ENCODE data around the gene ZKSCAN3. TPM values are rescaled to one million over a fixed set of nuclear protein-coding genes. Genes with fewer than 3 reads are reported as not detected.

Gene ZKSCAN3
- total RNA-seq, 1 donor from 2014 or later, result 12.3 TPM

DNA sequence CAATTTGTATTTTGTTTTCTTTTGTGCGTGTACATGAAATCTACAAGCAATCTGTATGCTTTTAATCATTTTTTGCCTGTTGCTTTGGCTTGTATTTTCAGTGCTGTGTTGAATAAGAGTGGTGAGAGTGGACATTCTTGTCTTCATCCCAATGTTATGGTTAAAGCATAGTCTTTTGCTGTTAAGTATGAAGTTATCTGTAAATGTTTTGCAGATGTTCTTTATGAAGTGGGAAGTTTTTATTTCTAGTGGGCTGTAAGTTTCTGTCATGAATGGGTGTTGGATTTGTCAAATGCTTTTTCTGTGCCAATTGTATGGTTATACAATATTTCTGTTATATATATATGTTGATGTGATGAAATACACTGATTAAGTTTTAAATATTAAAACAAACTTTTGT lies 24.2 kb downstream of the ZKSCAN3 start:
- peaks cover 6% of the 10 kb centered on the region for H3K79me2 ChIP-seq (ENCODE audit: low read depth)
- Mint-ChIP-seq H3K4me1 (no peaks in the 10 kb centered on the region), H3K27me3 (ENCODE audit: insufficient read depth, low read depth) (no peaks in the 10 kb centered on the region), H3K9me3 (peaks cover 4% of the 10 kb centered on the region), H3K4me3 (no peak overlapping the region), H3K36me3 (peaks cover 11% of the 10 kb centered on the region), H3K27ac (no peak overlapping the region)
- peaks cover 3% of the 10 kb centered on the region for H3F3A ChIP-seq (ENCODE audit: low read depth)
- no peak overlapping the region for H2AFZ ChIP-seq (replicated peaks)
- H4K20me1 ChIP-seq (ENCODE audit: low read depth), result no peaks in the 10 kb centered on the region
- no peak overlapping the region for H3K9ac ChIP-seq
- H3K27me3 ChIP-seq, result no peaks in the 10 kb centered on the region
- TF ChIP-seq EZH2 (IDR thresholded peaks at IDR 0.05), result no peak
- no peak for TF ChIP-seq CTCF (IDR thresholded peaks at IDR 0.05)
- no peak for TF ChIP-seq EZH2phosphoT487 (IDR thresholded peaks at IDR 0.05)
- DNase-seq (ENCODE audit: low spot score), result no peak
- peaks cover 7% of the 10 kb centered on the region for H3K36me3 ChIP-seq
- peaks cover 4% of the 10 kb centered on the region for H3K9me3 ChIP-seq (ENCODE audit: low read depth)
- no peak overlapping the region for H3K4me2 ChIP-seq
- no peak overlapping the region for H3K27ac ChIP-seq
- H3K4me1 ChIP-seq, result no peaks in the 10 kb centered on the region
- no peak overlapping the region for H3K4me3 ChIP-seq

DNA sequence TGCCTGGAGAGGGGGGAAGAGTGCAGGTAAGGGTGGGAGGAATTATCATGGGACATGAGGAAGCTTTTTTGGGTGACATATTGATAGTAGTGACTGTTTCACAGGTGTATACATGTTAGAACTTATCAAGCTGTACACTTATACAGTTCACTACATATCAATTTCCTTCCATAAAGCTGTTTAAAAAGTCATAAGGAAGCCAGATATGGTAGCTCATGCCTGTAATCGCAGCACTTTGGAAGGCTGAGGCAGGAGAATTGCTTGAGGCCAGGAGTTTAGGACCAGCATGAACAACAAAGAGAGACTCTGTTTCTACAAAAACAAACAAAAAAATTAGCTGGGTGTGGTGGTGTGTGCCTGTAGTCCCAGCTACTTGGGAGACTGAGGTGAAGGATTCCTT lies 28.1 kb downstream of the ZKSCAN3 start:
- Histone ChIP-seq H3K4me2 (no peak overlapping the region), H3K4me1 (peaks cover 2% of the 10 kb centered on the region), H3K4me3 (no peak overlapping the region), H3K27ac (no peak overlapping the region), H3K36me3 (peaks cover 42% of the 10 kb centered on the region), H3K27me3 (no peaks in the 10 kb centered on the region), H3K9me3 (ENCODE audit: low read depth) (peaks cover 4% of the 10 kb centered on the region), H3F3A (ENCODE audit: low read depth) (peaks cover 5% of the 10 kb centered on the region), H3K79me2 (ENCODE audit: low read depth) (peaks cover 46% of the 10 kb centered on the region), H3K9ac (no peak overlapping the region), H2AFZ (replicated peaks) (no peak overlapping the region), H4K20me1 (ENCODE audit: low read depth) (no peaks in the 10 kb centered on the region)
- Mint-ChIP-seq H3K4me3 (no peak overlapping the region), H3K4me1 (peaks cover 3% of the 10 kb centered on the region), H3K9me3 (peaks cover 7% of the 10 kb centered on the region), H3K36me3 (peaks cover 43% of the 10 kb centered on the region), H3K27ac (no peak overlapping the region), H3K27me3 (ENCODE audit: insufficient read depth, low read depth) (no peaks in the 10 kb centered on the region)
- TF ChIP-seq EZH2 (IDR thresholded peaks at IDR 0.05) (no peak), CTCF (IDR thresholded peaks at IDR 0.05) (no peak), EZH2phosphoT487 (IDR thresholded peaks at IDR 0.05) (no peak)
- no peak for DNase-seq (ENCODE audit: low spot score)

GRCh38 chr6:28378644-28379043 lies 28.9 kb downstream of the ZKSCAN3 start:
- peaks cover 7% of the 10 kb centered on the region for H3K4me1 Mint-ChIP-seq
- H3K27me3 Mint-ChIP-seq (ENCODE audit: insufficient read depth, low read depth), result no peaks in the 10 kb centered on the region

GRCh38 chr6:28380381-28380780 lies 30.6 kb downstream of the ZKSCAN3 start:
- peaks cover 11% of the 10 kb centered on the region for H4K20me1 ChIP-seq (ENCODE audit: low read depth)
- no peak for DNase-seq (ENCODE audit: low spot score)
- H3F3A ChIP-seq (ENCODE audit: low read depth), result peaks cover 28% of the 10 kb centered on the region
- Mint-ChIP-seq H3K9me3 (peaks cover 7% of the 10 kb centered on the region), H3K4me1 (peaks cover 9% of the 10 kb centered on the region), H3K27me3 (ENCODE audit: insufficient read depth, low read depth) (no peaks in the 10 kb centered on the region), H3K36me3 (peaks cover 49% of the 10 kb centered on the region), H3K27ac (no peak overlapping the region), H3K4me3 (no peak overlapping the region)
- peaks cover 42% of the 10 kb centered on the region for H3K36me3 ChIP-seq
- H3K27ac ChIP-seq, result no peak overlapping the region
- peaks cover 4% of the 10 kb centered on the region for H3K9me3 ChIP-seq (ENCODE audit: low read depth)
- H3K4me3 ChIP-seq, result no peak overlapping the region
- no peak overlapping the region for H3K9ac ChIP-seq
- H3K27me3 ChIP-seq, result no peaks in the 10 kb centered on the region
- H3K79me2 ChIP-seq (ENCODE audit: low read depth), result peaks cover 53% of the 10 kb centered on the region
- no peak overlapping the region for H2AFZ ChIP-seq (replicated peaks)
- H3K4me1 ChIP-seq, result peaks cover 10% of the 10 kb centered on the region
- TF ChIP-seq CTCF (IDR thresholded peaks at IDR 0.05) (no peak), EZH2phosphoT487 (IDR thresholded peaks at IDR 0.05) (no peak), EZH2 (IDR thresholded peaks at IDR 0.05) (no peak)
- no peak overlapping the region for H3K4me2 ChIP-seq

More at GRCh38 chr6:28378644-28379043, 28.9 kb downstream of the ZKSCAN3 start:
- Histone ChIP-seq H3K27me3 (no peaks in the 10 kb centered on the region), H3K9ac (no peak overlapping the region), H4K20me1 (ENCODE audit: low read depth) (peaks cover under 1% of the 10 kb centered on the region), H3K4me1 (peaks cover 5% of the 10 kb centered on the region), H3K9me3 (ENCODE audit: low read depth) (peaks cover 4% of the 10 kb centered on the region), H3F3A (ENCODE audit: low read depth) (peaks cover 12% of the 10 kb centered on the region), H3K4me3 (no peak overlapping the region), H3K4me2 (no peak overlapping the region), H3K79me2 (ENCODE audit: low read depth) (peaks cover 47% of the 10 kb centered on the region), H2AFZ (replicated peaks) (no peak overlapping the region), H3K36me3 (peaks cover 42% of the 10 kb centered on the region), H3K27ac (no peak overlapping the region)
- H3K36me3 Mint-ChIP-seq, result peaks cover 47% of the 10 kb centered on the region
- no peak for TF ChIP-seq EZH2phosphoT487 (IDR thresholded peaks at IDR 0.05)
- peaks cover 7% of the 10 kb centered on the region for H3K9me3 Mint-ChIP-seq
- no peak for DNase-seq (ENCODE audit: low spot score)
- no peak overlapping the region for H3K27ac Mint-ChIP-seq
- no peak overlapping the region for H3K4me3 Mint-ChIP-seq
